IPS DF 6.9 (cell line): ENCODE data around the gene ABCE1.
"Not testable (repeated sequence)": the region's sequence is repeated elsewhere in the genome, so short reads cannot be mapped to it uniquely, and the experiment has no call there.

ENCODE experiments used
- DNase-seq: peaks from one replicate; pipeline ENCODE4 v3.0.0-alpha.2; 2013; ENCODE audit warnings: low read depth, low spot score
- H3K27ac ChIP-seq: one replicate; pipeline ENCODE4 v1.5.1; 2013; ENCODE audit warnings: low read length, control low read depth
- H3K27me3 ChIP-seq: 2 replicates; pipeline ENCODE4 v1.6.1; 2013; ENCODE audit warnings: mild to moderate bottlenecking, low read length; ENCODE audit not compliant: control insufficient read depth, insufficient read depth
- H3K36me3 ChIP-seq: 2 replicates; pipeline ENCODE4 v1.6.1; 2013; ENCODE audit warnings: low read length; ENCODE audit not compliant: control insufficient read depth, insufficient read depth
- H3K4me1 ChIP-seq: 2 replicates; pipeline ENCODE4 v1.6.1; 2013; ENCODE audit warnings: low read length; ENCODE audit not compliant: control insufficient read depth, insufficient read depth
- H3K4me3 ChIP-seq: 2 replicates; pipeline ENCODE4 v1.5.1; 2013; ENCODE audit warnings: mild to moderate bottlenecking, low read length
- H3K9me3 ChIP-seq: 2 replicates; pipeline ENCODE4 v1.6.1; 2013; ENCODE audit warnings: low read length, inconsistent platforms; ENCODE audit not compliant: control insufficient read depth, insufficient read depth
- WGBS: extraction: QIAGEN DNeasy Blood & Tissue Kit; methylation state at CpG from one replicate; pipeline ENCODE4 v1.1.7; 2013; ENCODE audit warnings: mixed read lengths, missing lambda C conversion rate; ENCODE audit not compliant: insufficient read length, insufficient coverage; 5-methylcytosine and 5-hydroxymethylcytosine counted together

Gene ABCE1

GRCh38 chr4:145102619-145103018 lies 4.5 kb downstream of the ABCE1 start:
- DNase-seq, result no peak
- no peak overlapping the region for H3K27ac ChIP-seq
- no peak overlapping the region for H3K4me3 ChIP-seq
- H3K27me3 ChIP-seq, result no peaks in the 10 kb centered on the region
- H3K36me3 ChIP-seq, result no peaks in the 10 kb centered on the region; the same call in 1 of the 2 replicates
- no peaks in the 10 kb centered on the region for H3K4me1 ChIP-seq
- H3K9me3 ChIP-seq, result no peaks in the 10 kb centered on the region
- WGBS, result no CpG with 5 or more reads among the region's 2 CpGs

GRCh38 chr4:145103496-145103895 lies 5.4 kb downstream of the ABCE1 start:
- no CpG with 5 or more reads among the region's 3 CpGs for WGBS
- Histone ChIP-seq H3K9me3 (no peaks in the 10 kb centered on the region), H3K27me3 (no peaks in the 10 kb centered on the region), H3K4me3 (no peak overlapping the region), H3K27ac (no peak overlapping the region), H3K36me3 (peaks cover 3% of the 10 kb centered on the region; the same call in 1 of the 2 replicates), H3K4me1 (no peaks in the 10 kb centered on the region)
- no peak for DNase-seq

GRCh38 chr4:145107126-145107525 lies 9.0 kb downstream of the ABCE1 start:
- Histone ChIP-seq H3K9me3 (no peaks in the 10 kb centered on the region), H3K27me3 (no peaks in the 10 kb centered on the region), H3K4me3 (no peak overlapping the region), H3K4me1 (no peaks in the 10 kb centered on the region), H3K36me3 (peaks cover 3% of the 10 kb centered on the region; the same call in 1 of the 2 replicates), H3K27ac (no peak overlapping the region)
- no peak for DNase-seq
- no CpG with 5 or more reads among the region's 2 CpGs for WGBS

GRCh38 chr4:145108128-145108527 lies 10.0 kb downstream of the ABCE1 start:
- no peaks in the 10 kb centered on the region for H3K9me3 ChIP-seq
- no peak overlapping the region for H3K4me3 ChIP-seq
- no peak for DNase-seq
- H3K27me3 ChIP-seq, result no peaks in the 10 kb centered on the region
- H3K27ac ChIP-seq, result no peak overlapping the region
- H3K4me1 ChIP-seq, result no peaks in the 10 kb centered on the region
- peaks cover 5% of the 10 kb centered on the region; the same call in 1 of the 2 replicates for H3K36me3 ChIP-seq

- H3K4me1 ChIP-seq, result no peaks in the 10 kb centered on the region
- H3K4me3 ChIP-seq, result no peak overlapping the region
- no peak for DNase-seq
- H3K27ac ChIP-seq, result no peak overlapping the region
- H3K9me3 ChIP-seq, result no peaks in the 10 kb centered on the region
- WGBS, result no CpG with 5 or more reads among the region's 2 CpGs
- H3K27me3 ChIP-seq, result no peaks in the 10 kb centered on the region
- H3K36me3 ChIP-seq, result peaks cover 10% of the 10 kb centered on the region
Measured at GRCh38 chr4:145125396-145125795, 27.3 kb downstream of the ABCE1 start.

GRCh38 chr4:145130130-145130529 lies 32.0 kb downstream of the ABCE1 start:
- H3K9me3 ChIP-seq, result no peaks in the 10 kb centered on the region
- H3K27ac ChIP-seq, result no peak overlapping the region
- no peaks in the 10 kb centered on the region for H3K27me3 ChIP-seq
- H3K36me3 ChIP-seq, result peaks cover 4% of the 10 kb centered on the region; the same call in 1 of the 2 replicates
- no peaks in the 10 kb centered on the region for H3K4me1 ChIP-seq
- H3K4me3 ChIP-seq, result no peak overlapping the region
- no peak for DNase-seq

- no peak overlapping the region for H3K4me3 ChIP-seq
- H3K9me3 ChIP-seq, result no peaks in the 10 kb centered on the region
- peaks cover 4% of the 10 kb centered on the region; the same call in 1 of the 2 replicates for H3K36me3 ChIP-seq
- no peaks in the 10 kb centered on the region for H3K27me3 ChIP-seq
- H3K27ac ChIP-seq, result no peak overlapping the region
- H3K4me1 ChIP-seq, result no peaks in the 10 kb centered on the region
- DNase-seq, result no peak
- WGBS, result no CpG with 5 or more reads among the region's 2 CpGs
Measured at GRCh38 chr4:145130788-145131399, 32.8 kb downstream of the ABCE1 start.

- no CpG with 5 or more reads among the region's 12 CpGs for WGBS
- Histone ChIP-seq H3K4me1 (no peaks in the 10 kb centered on the region), H3K27ac (no peak overlapping the region), H3K27me3 (no peaks in the 10 kb centered on the region), H3K36me3 (no peaks in the 10 kb centered on the region), H3K4me3 (no peak overlapping the region), H3K9me3 (no peaks in the 10 kb centered on the region)
- no peak for DNase-seq
Measured at GRCh38 chr4:145131848-145132247, 33.7 kb downstream of the ABCE1 start.

GRCh38 chr4:145132511-145133098 lies 34.5 kb downstream of the ABCE1 start:
- Histone ChIP-seq H3K27ac (no peak overlapping the region), H3K27me3 (no peaks in the 10 kb centered on the region), H3K9me3 (no peaks in the 10 kb centered on the region), H3K4me3 (no peak overlapping the region), H3K36me3 (no peaks in the 10 kb centered on the region), H3K4me1 (no peaks in the 10 kb centered on the region)
- no CpG with 5 or more reads among the region's 5 CpGs for WGBS
- no peak for DNase-seq

- H3K9me3 ChIP-seq, H3K27me3 ChIP-seq, H3K4me1 ChIP-seq, H3K4me3 ChIP-seq, H3K27ac ChIP-seq, DNase-seq: not testable (repeated sequence)
- no CpG with 5 or more reads among the region's 1 CpG for WGBS
- H3K36me3 ChIP-seq, result peaks cover 13% of the 10 kb centered on the region; the same call in 1 of the 2 replicates
Measured at GRCh38 chr4:145136219-145136618, 38.1 kb downstream of the ABCE1 start.

- Histone ChIP-seq H3K36me3 (peaks cover 14% of the 10 kb centered on the region; the same call in 1 of the 2 replicates), H3K9me3 (no peaks in the 10 kb centered on the region), H3K4me1 (no peaks in the 10 kb centered on the region), H3K4me3 (no peak overlapping the region), H3K27ac (no peak overlapping the region), H3K27me3 (no peaks in the 10 kb centered on the region)
- no CpG with 5 or more reads among the region's 3 CpGs for WGBS
- no peak for DNase-seq
Measured at GRCh38 chr4:145148980-145149379, 50.9 kb downstream of the ABCE1 start.
